Esophagus muscularis mucosa (tissue), 4 donors: ENCODE results near the gene VSTM2A. TPM values are rescaled to one million over a fixed set of nuclear protein-coding genes. Genes with fewer than 3 reads are reported as not detected.

ENCODE experiments used
- DNase-seq: peaks from one replicate; pipeline ENCODE4 v3.0.0-alpha.2; 2017; ENCODE audit errors: extremely low spot score
- H3K27ac ChIP-seq, 4 donors: fragments of 200-600 bp; sonication (generic); replicated peaks in 1 of 4; 1 replicate in 3 of 4; 2 replicates in 1 of 4; pipeline ENCODE4 v1.5.1; 2016 to 2019; ENCODE audit warnings: mild to moderate bottlenecking in 1 of 4
- H3K27me3 ChIP-seq, 4 donors: fragments of 200-600 bp; sonication (generic); one replicate each; pipeline versions ENCODE4 v1.5.1 to v1.6.0; 2016 to 2019
- H3K36me3 ChIP-seq, 4 donors: fragments of 200-600 bp; sonication (generic); one replicate each; pipeline ENCODE4 v1.5.1; 2016 to 2019
- H3K4me1 ChIP-seq, 4 donors: fragments of 200-600 bp; sonication (generic); one replicate each; pipeline ENCODE4 v1.5.1; 2016 to 2019
- H3K4me3 ChIP-seq, 4 donors: fragments of 200-600 bp; sonication (generic); 1 replicate in 2 of 4; 2 replicates in 2 of 4; pipeline ENCODE4 v1.5.1; 2016 to 2019; ENCODE audit warnings: mild to moderate bottlenecking in 4 of 4, moderate library complexity in 1 of 4
- H3K9me3 ChIP-seq, 4 donors: fragments of 200-600 bp; sonication (generic); 1 replicate in 3 of 4; 2 replicates in 1 of 4; pipeline ENCODE4 v1.5.1; 2016 to 2019
- CTCF ChIP-seq, 3 experiments: fragments of 200-600 bp in 2 of 3; fragments of 450-650 bp in 1 of 3; sonication (generic) in 2 of 3; IDR thresholded peaks; one replicate each; pipeline ENCODE4 v1.5.1; 2017 to 2019; ENCODE audit warnings: antibody characterized with exemption in 3 of 3, mild to moderate bottlenecking in 2 of 3, moderate library complexity in 1 of 3
- EP300 ChIP-seq: sonication (generic); formaldehyde crosslinking; IDR thresholded peaks from one replicate; pipeline ENCODE4 v1.6.1; 2017; ENCODE audit warnings: antibody characterized with exemption
- POLR2A ChIP-seq: fragments of 450-650 bp; IDR thresholded peaks from one replicate; pipeline ENCODE4 v1.6.1; 2017; ENCODE audit warnings: antibody characterized with exemption, moderate library complexity, mild to moderate bottlenecking, low read depth
- POLR2AphosphoS5 ChIP-seq, 2 donors: sonication (generic); formaldehyde crosslinking; IDR thresholded peaks; one replicate each; pipeline ENCODE4 v1.6.1; 2017; ENCODE audit warnings: antibody characterized with exemption in 2 of 2
- WGBS: methylation state at CpG from one replicate; pipeline ENCODE4 v1.1.5; 2018; 5-methylcytosine and 5-hydroxymethylcytosine counted together
- intact Hi-C: fragments of 100-400 bp; cut with DNase I; formaldehyde crosslinking; loops from one replicate; pipeline ENCODE4 v1.15.1; 2023
- total RNA-seq, 4 donors: library from RNA; depleted of rRNA; stranded (reverse); fragments of >200 nt; gene quantifications; one replicate each; pipeline versions ENCODE4 v1.1.0 to v1.2.1, GENCODE V29; 2016

VSTM2A gene
- total RNA-seq, 4 donors from 2014 or later, result 0.83 TPM; not detected in 3

- no peaks in the 10 kb centered on the region for H3K27me3 ChIP-seq
- 88% methylated on average over 2 of the region's 2 CpGs for WGBS
- no peaks in the 10 kb centered on the region for H3K4me1 ChIP-seq
- H3K4me3 ChIP-seq, result no peak overlapping the region
- intact Hi-C loops, result no loop called here
- DNase-seq, result no peak
- H3K27ac ChIP-seq, result no peak overlapping the region
- TF ChIP-seq EP300 (no peak), CTCF (IDR thresholded peaks at IDR 0.05) (no peak), POLR2A (no peak), POLR2AphosphoS5 (IDR thresholded peaks at IDR 0.05) (no peak)
- no peaks in the 10 kb centered on the region for H3K9me3 ChIP-seq
- H3K36me3 ChIP-seq, result no peaks in the 10 kb centered on the region
These were observed 18.5 kb downstream of the VSTM2A start for GRCh38 chr7:54560723-54561122.

DNA sequence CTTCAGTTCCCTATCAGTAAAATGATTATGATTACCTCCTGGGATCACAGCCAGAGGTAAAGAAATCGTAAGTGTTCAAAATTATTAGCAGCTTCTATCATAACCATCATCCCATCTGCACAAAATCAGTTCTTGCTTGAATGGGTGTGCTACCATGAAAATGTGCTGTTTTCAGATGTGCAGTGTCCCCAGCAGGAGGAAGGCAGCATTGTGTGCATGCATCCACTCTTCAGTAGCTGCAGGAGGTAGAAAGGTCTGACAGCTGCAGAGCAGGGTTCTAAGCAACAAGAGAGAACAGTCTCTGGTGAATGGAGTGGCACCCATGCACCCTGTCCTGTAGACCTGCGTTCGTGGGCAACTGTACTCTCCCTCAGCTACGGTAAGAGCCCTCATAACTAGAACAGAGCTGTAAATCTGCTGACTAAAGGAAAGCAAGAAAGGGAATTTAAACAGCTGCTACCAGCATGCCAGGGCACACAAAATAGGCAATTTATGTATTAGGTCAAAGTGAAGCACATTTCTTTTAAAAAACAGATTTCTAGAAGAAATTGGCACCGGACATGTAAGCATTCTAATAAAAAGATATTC, 21.2 kb downstream of the VSTM2A start:
- no peak for DNase-seq
- 69% methylated on average over 5 of the region's 5 CpGs for WGBS
- TF ChIP-seq EP300 (no peak), POLR2AphosphoS5 (IDR thresholded peaks at IDR 0.05) (no peak), POLR2A (no peak), CTCF (IDR thresholded peaks at IDR 0.05) (no peak)
- no peaks in the 10 kb centered on the region for H3K36me3 ChIP-seq
- H3K27ac ChIP-seq, result no peak overlapping the region
- no peaks in the 10 kb centered on the region for H3K9me3 ChIP-seq
- H3K4me3 ChIP-seq, result no peak overlapping the region
- intact Hi-C loops, result no loop called here
- no peaks in the 10 kb centered on the region for H3K4me1 ChIP-seq
- no peaks in the 10 kb centered on the region for H3K27me3 ChIP-seq

DNA sequence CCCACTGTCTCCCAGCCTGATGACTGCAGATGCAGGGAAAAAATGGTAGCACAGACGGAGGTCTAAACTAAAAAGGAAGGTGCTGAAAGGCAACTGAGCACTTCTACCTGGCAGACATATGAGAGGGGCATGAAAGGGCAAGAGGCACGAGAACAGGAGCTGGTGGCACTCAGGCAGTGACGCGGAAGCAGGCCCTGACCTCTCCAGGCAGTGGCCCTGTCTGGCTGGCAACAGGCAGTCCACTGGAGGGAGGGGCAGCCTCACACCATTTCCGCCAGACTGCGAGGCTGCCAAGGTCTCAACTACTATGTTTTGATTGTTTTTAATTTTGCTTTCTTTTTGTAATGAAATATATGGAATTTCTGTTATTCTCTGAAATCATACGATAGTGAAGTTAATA, 23.3 kb downstream of the VSTM2A start:
- H3K9me3 ChIP-seq, result no peaks in the 10 kb centered on the region
- H3K4me3 ChIP-seq, result no peak overlapping the region
- no peaks in the 10 kb centered on the region for H3K4me1 ChIP-seq
- H3K27ac ChIP-seq, result no peak overlapping the region
- 85% methylated on average over 7 of the region's 7 CpGs for WGBS
- DNase-seq, result no peak
- intact Hi-C loops, result no loop called here
- H3K36me3 ChIP-seq, result no peaks in the 10 kb centered on the region
- TF ChIP-seq EP300 (no peak), POLR2AphosphoS5 (IDR thresholded peaks at IDR 0.05) (no peak), POLR2A (no peak), CTCF (IDR thresholded peaks at IDR 0.05) (no peak)
- no peaks in the 10 kb centered on the region for H3K27me3 ChIP-seq

DNA sequence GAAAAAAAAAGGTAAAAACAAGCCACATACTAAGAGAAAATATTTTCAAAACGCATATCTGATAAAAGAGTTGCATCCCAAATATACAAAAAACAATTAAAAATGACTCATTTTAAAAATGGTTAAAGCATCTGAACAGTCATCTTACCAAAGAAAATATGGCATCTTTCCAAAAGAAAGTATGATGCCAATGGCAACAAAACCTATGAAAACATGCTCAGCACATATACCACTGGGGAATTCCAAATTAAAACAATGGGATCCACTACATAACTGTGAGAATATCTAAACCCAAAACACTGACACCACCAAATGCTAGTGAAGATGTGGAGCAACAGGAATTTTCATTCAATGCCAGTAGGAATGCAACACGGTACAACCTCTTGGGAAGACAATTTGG, 39.3 kb downstream of the VSTM2A start:
- TF ChIP-seq EP300 (no peak), POLR2AphosphoS5 (IDR thresholded peaks at IDR 0.05) (no peak), CTCF (IDR thresholded peaks at IDR 0.05) (no peak), POLR2A (no peak)
- no peaks in the 10 kb centered on the region for H3K9me3 ChIP-seq
- intact Hi-C loops, result no loop called here
- no peaks in the 10 kb centered on the region for H3K36me3 ChIP-seq
- peaks cover 0 to 13% (median 2%) of the 10 kb centered on the region in 4 donors for H3K4me1 ChIP-seq
- no peak overlapping the region for H3K4me3 ChIP-seq
- no peak overlapping the region for H3K27ac ChIP-seq
- 87% methylated on average over 2 of the region's 2 CpGs for WGBS
- no peak for DNase-seq
- no peaks in the 10 kb centered on the region for H3K27me3 ChIP-seq
